Tibial artery (tissue), 4 donors: ENCODE data around the gene POLK.
"Not testable (repeated sequence)": the region's sequence is repeated elsewhere in the genome, so short reads cannot be mapped to it uniquely, and the experiment has no call there.

ENCODE experiments used
- DNase-seq, 2 donors: peaks; one replicate each; pipeline ENCODE4 v3.0.0-alpha.2; 2019
- H3K27ac ChIP-seq, 2 donors: fragments of 200-600 bp; sonication (generic) in 1 of 2; 1 replicate in 1 of 2; 2 replicates in 1 of 2; pipeline ENCODE4 v1.5.1; 2018 to 2019; ENCODE audit warnings: mild to moderate bottlenecking in 1 of 2
- H3K27me3 ChIP-seq, 2 donors: fragments of 200-600 bp; sonication (generic) in 1 of 2; one replicate each; pipeline versions ENCODE4 v1.5.1 to v1.6.0; 2016 to 2019
- H3K36me3 ChIP-seq, 3 donors: fragments of 200-600 bp; sonication (generic) in 2 of 3; one replicate each; pipeline ENCODE4 v1.5.1; 2016 to 2019; ENCODE audit warnings: mild to moderate bottlenecking in 2 of 3
- H3K4me1 ChIP-seq, 4 donors: fragments of 200-600 bp; sonication (generic) in 2 of 4; 1 replicate in 3 of 4; 2 replicates in 1 of 4; pipeline ENCODE4 v1.5.1; 2016 to 2019
- H3K4me3 ChIP-seq, 2 donors: fragments of 200-600 bp; sonication (generic) in 1 of 2; 1 replicate in 1 of 2; 2 replicates in 1 of 2; pipeline ENCODE4 v1.5.1; 2018 to 2019; ENCODE audit warnings: mild to moderate bottlenecking in 2 of 2
- H3K9me3 ChIP-seq, 3 donors: fragments of 200-600 bp; sonication (generic) in 1 of 3; one replicate each; pipeline ENCODE4 v1.5.1; 2016 to 2019
- CTCF ChIP-seq, 2 experiments: fragments of 200-600 bp in 1 of 2; fragments of 450-650 bp in 1 of 2; IDR thresholded peaks; one replicate each; pipeline ENCODE4 v1.5.1; 2017 to 2019; ENCODE audit warnings: antibody characterized with exemption in 2 of 2, mild to moderate bottlenecking in 1 of 2, moderate library complexity in 1 of 2
- intact Hi-C: fragments of 100-400 bp; cut with DNase I; formaldehyde crosslinking; loops from one replicate; pipeline ENCODE4 v1.15.0; 2023; ENCODE audit warnings: low total_unique reads

POLK gene

GRCh38 chr5:75571547-75571946, 59.9 kb downstream of the POLK start:
- Histone ChIP-seq H3K36me3 (peaks cover 0 to 6% (median 6%) of the 10 kb centered on the region in 3 donors), H3K4me3 (no peak overlapping the region), H3K27ac (no peak overlapping the region), H3K27me3 (no peaks in the 10 kb centered on the region), H3K9me3 (no peaks in the 10 kb centered on the region), H3K4me1 (peaks cover 0 to 43% (median 25%) of the 10 kb centered on the region in 4 donors)
- no peak for DNase-seq
- no peak for TF ChIP-seq CTCF (IDR thresholded peaks at IDR 0.05)
- intact Hi-C loops: no loop called here

GRCh38 chr5:75574791-75575190, 63.1 kb downstream of the POLK start:
- no peak for DNase-seq
- intact Hi-C loops: no loop called here
- H3K36me3 ChIP-seq: peaks cover 4 to 24% (median 5%) of the 10 kb centered on the region in 3 donors
- H3K27me3 ChIP-seq: no peaks in the 10 kb centered on the region
- H3K4me1 ChIP-seq: peaks cover 0 to 30% (median 14%) of the 10 kb centered on the region in 4 donors
- TF ChIP-seq CTCF (IDR thresholded peaks at IDR 0.05): no peak
- peak overlapping the region; percentile 10 to 55 for H3K27ac ChIP-seq
- H3K4me3 ChIP-seq: no peak overlapping the region
- no peaks in the 10 kb centered on the region for H3K9me3 ChIP-seq

GRCh38 chr5:75578280-75578679, 66.6 kb downstream of the POLK start:
- H3K27me3 ChIP-seq, intact Hi-C loops, DNase-seq, H3K9me3 ChIP-seq, H3K4me3 ChIP-seq, H3K27ac ChIP-seq: not testable (repeated sequence)
- Histone ChIP-seq H3K4me1 (peaks cover 0 to 25% (median 11%) of the 10 kb centered on the region in 4 donors), H3K36me3 (peaks cover 15 to 37% (median 23%) of the 10 kb centered on the region in 3 donors)

GRCh38 chr5:75584641-75585040, 73.0 kb downstream of the POLK start:
- no peak for DNase-seq
- Histone ChIP-seq H3K36me3 (peaks cover 30 to 37% (median 32%) of the 10 kb centered on the region in 3 donors), H3K27ac (no peak overlapping the region), H3K4me1 (no peaks in the 10 kb centered on the region), H3K4me3 (no peak overlapping the region), H3K9me3 (no peaks in the 10 kb centered on the region), H3K27me3 (no peaks in the 10 kb centered on the region)
- TF ChIP-seq CTCF (IDR thresholded peaks at IDR 0.05): no peak
- intact Hi-C loops: no loop called here

GRCh38 chr5:75588666-75589065, 77.0 kb downstream of the POLK start:
- Histone ChIP-seq H3K36me3 (peaks cover 33 to 47% (median 46%) of the 10 kb centered on the region in 3 donors), H3K27me3 (no peaks in the 10 kb centered on the region), H3K9me3 (no peaks in the 10 kb centered on the region), H3K27ac (no peak overlapping the region), H3K4me3 (no peak overlapping the region), H3K4me1 (no peaks in the 10 kb centered on the region)
- no peak for DNase-seq
- no peak for TF ChIP-seq CTCF (IDR thresholded peaks at IDR 0.05)
- intact Hi-C loops: no loop called here

GRCh38 chr5:75600535-75600934, 88.8 kb downstream of the POLK start:
- peaks cover 22 to 40% (median 30%) of the 10 kb centered on the region in 3 donors for H3K36me3 ChIP-seq
- H3K4me1 ChIP-seq: no peaks in the 10 kb centered on the region
- DNase-seq: no peak
- H3K9me3 ChIP-seq: no peaks in the 10 kb centered on the region
- H3K27me3 ChIP-seq: no peaks in the 10 kb centered on the region
- H3K27ac ChIP-seq: no peak overlapping the region
- no peak for TF ChIP-seq CTCF (IDR thresholded peaks at IDR 0.05)
- intact Hi-C loops: no loop called here
- H3K4me3 ChIP-seq: no peak overlapping the region
